Uterine smooth muscle cell (primary cell): ENCODE measurements around the gene EZR. TPM values are rescaled to one million over a fixed set of nuclear protein-coding genes. Genes with fewer than 3 reads are reported as not detected.

Experiments used
- total RNA-seq: library from RNA; depleted of rRNA; stranded (reverse); fragments of >200 nt; gene quantifications from 2 replicates; pipeline ENCODE4 v1.2.3, GENCODE V29; 2014

The EZR gene
- 98.7 and 135 TPM in 2 replicates for total RNA-seq

DNA sequence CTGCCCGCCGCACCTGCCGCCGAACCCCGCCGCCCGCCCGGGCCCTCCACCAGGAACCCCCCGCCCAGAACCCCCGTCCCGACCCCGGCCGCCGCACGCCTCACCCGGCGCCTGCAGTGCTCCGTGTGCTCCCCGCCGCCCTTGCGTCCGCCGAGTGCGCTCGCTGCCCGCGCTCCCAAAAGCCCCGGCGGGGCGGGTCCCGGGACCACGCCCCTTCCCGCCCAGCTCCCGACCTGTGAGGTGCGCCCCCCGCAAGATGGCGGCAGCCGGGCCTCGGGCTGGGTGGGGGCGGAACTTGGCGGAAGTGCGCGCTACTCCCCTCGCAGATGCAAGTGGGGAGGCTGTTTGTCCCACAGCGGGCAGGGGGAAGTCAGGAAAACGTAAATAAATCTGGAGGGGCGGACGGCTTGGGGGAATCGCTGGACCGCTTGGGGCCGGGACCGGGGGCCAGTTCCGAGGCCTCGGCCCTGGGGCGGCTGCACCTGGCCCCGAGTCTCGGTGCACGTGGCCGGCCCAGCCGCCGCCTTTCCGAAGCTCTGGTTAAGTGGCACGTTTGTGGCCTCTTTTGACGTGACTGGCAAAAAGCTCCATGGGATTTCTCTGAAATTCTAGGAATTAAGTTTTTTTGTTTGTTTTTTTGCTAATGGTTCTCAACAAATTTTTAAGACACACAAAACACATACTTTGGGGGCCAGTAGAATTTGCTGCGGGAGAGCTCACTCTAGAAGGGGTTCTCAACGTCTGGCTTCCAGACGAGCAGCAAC, at the start of gene EZR:
TSS of gene EZR (minus strand) at position 156 of the 764 bp plus-strand sequence. CDS start 1,275 bp downstream, outside the sequence.

Other genes with a start within 250 kb of the EZR start
- 106 and 112 TPM in 2 replicates for gene DYNLT1, start 174.6 kb downstream of the EZR start, total RNA-seq
- 2.2 and 2.8 TPM in 2 replicates for gene SYTL3, start 169.3 kb downstream of the EZR start, total RNA-seq
- gene RSPH3, start 180.8 kb upstream of the EZR start, total RNA-seq, result 3.5 and 6.6 TPM in 2 replicates
- gene TAGAP, start 225.6 kb upstream of the EZR start, total RNA-seq, result 0.12 TPM in 1 of 2 replicates, not detected in the other